HCT116 (cell line): ENCODE results near the gene HTR5A. TPM values are rescaled to one million over a fixed set of nuclear protein-coding genes. Genes with fewer than 3 reads are reported as not detected.

Experiments
- ATAC-seq: fragments of 200-7000 bp; cut with Tn5 transposase; 2 replicates; pipeline ENCODE4 v1.9.1; 2020; ENCODE audit warnings: mild to moderate bottlenecking, moderate library complexity
- BruUV-seq: library from RNA; stranded (reverse); fragments of 400-500 nt; replicated peaks from 2 replicates; lab custom pipeline; 2021; lab: Mats Ljungman, UMichigan
- CTCF ChIA-PET: fragments of 300-600 bp; sonication (Branson Sonifier 250); formaldehyde crosslinking; loops from one replicate; lab custom pipeline; 2021; ENCODE audit warnings: antibody characterized with exemption; lab: Charles Lee
- POLR2A ChIA-PET: fragments of 300-600, 350-600 bp; sonication (Branson Sonifier 250); formaldehyde crosslinking; loops from one replicate; lab custom pipeline; 2021; ENCODE audit warnings: antibody characterized with exemption; lab: Charles Lee
- RAD21 ChIA-PET, 2 experiments: fragments of 300-600 bp; sonication (Branson Sonifier 250); formaldehyde crosslinking; loops; one replicate each; lab custom pipeline; 2023; ENCODE audit warnings: low total read pairs in 2 of 2; ENCODE audit not compliant: uncharacterized antibody in 2 of 2, unreplicated experiment in 2 of 2, low non-redundant PET in 1 of 2; lab: Charles Lee
- DNase-seq: peaks from one replicate; pipeline ENCODE4 v3.0.0-alpha.2; 2010; ENCODE audit warnings: low read depth, low spot score
- H2AFZ ChIP-seq: fragments of 200-600 bp; shearing (Covaris generic), sonication (generic); 2 replicates; pipeline ENCODE4 v1.6.1; 2017; ENCODE audit warnings: low read depth, mixed run types, mixed read lengths, antibody characterized with exemption, low read length; ENCODE audit not compliant: poor library complexity, severe bottlenecking
- H3K27ac ChIP-seq: 2 replicates; pipeline ENCODE4 v1.5.1; 2012; ENCODE audit warnings: low read depth, low read length
- H3K27me3 ChIP-seq: fragments of 200-600 bp; sonication (generic); 2 replicates; pipeline ENCODE4 v1.6.1; 2016; ENCODE audit warnings: mixed run types, low read length, mixed read lengths; ENCODE audit not compliant: insufficient read depth
- H3K36me3 ChIP-seq, 2 experiments: fragments of 200-500 bp in 1 of 2; fragments of 200-600 bp in 1 of 2; sonication (Bioruptor generic) in 1 of 2; sonication (generic) in 1 of 2; 2 replicates each; pipeline versions ENCODE4 v1.5.1 to v1.6.1; 2014 to 2016; ENCODE audit warnings: low read length in 2 of 2, inconsistent platforms in 1 of 2, mixed read lengths in 1 of 2, mixed run types in 1 of 2; ENCODE audit not compliant: insufficient read depth in 2 of 2, control insufficient read depth in 1 of 2
- H3K4me1 ChIP-seq, 2 experiments: fragments of 200-600 bp in 1 of 2; sonication (generic) in 1 of 2; 2 replicates each; pipeline versions ENCODE4 v1.5.1 to v1.6.1; 2012 to 2017; ENCODE audit warnings: low read length in 2 of 2, inconsistent platforms in 1 of 2, mild to moderate bottlenecking in 1 of 2, mixed read lengths in 1 of 2, mixed run types in 1 of 2, moderate library complexity in 1 of 2; ENCODE audit not compliant: insufficient read depth in 2 of 2, control insufficient read depth in 1 of 2
- H3K4me2 ChIP-seq: fragments of 200-600 bp; sonication (generic); 2 replicates; pipeline ENCODE4 v1.6.1; 2017; ENCODE audit warnings: mixed run types, low read length, mixed read lengths
- H3K4me3 ChIP-seq, 2 experiments: fragments of 200-600 bp in 1 of 2; sonication (generic) in 1 of 2; replicated peaks in 1 of 2; 2 replicates each; pipeline ENCODE4 v1.5.1; 2011 to 2016; ENCODE audit warnings: low read length in 2 of 2, control low read depth in 1 of 2, low read depth in 1 of 2, mild to moderate bottlenecking in 1 of 2, mixed read lengths in 1 of 2, mixed run types in 1 of 2
- H3K79me2 ChIP-seq: fragments of 200-600 bp; sonication (generic); 2 replicates; pipeline ENCODE4 v1.6.1; 2017; ENCODE audit warnings: mild to moderate bottlenecking, mixed run types, low read length, moderate library complexity, mixed read lengths; ENCODE audit not compliant: insufficient read depth
- H3K9ac ChIP-seq: fragments of 200-600 bp; sonication (generic); 2 replicates; pipeline ENCODE4 v1.6.1; 2016; ENCODE audit warnings: low read length, mixed read lengths
- H3K9me2 ChIP-seq: fragments of 200-600 bp; sonication (generic), shearing (Covaris generic); 2 replicates; pipeline ENCODE4 v1.6.1; 2017; ENCODE audit warnings: mixed run types, mild to moderate bottlenecking, moderate library complexity; ENCODE audit not compliant: insufficient read depth
- H3K9me3 ChIP-seq, 2 experiments: fragments of 200-500 bp in 1 of 2; fragments of 200-600 bp in 1 of 2; sonication (Bioruptor generic) in 1 of 2; sonication (generic) in 1 of 2; 2 replicates each; pipeline ENCODE4 v1.6.1; 2014 to 2017; ENCODE audit warnings: low read length in 2 of 2, mixed read lengths in 2 of 2, inconsistent platforms in 1 of 2, low read depth in 1 of 2, mild to moderate bottlenecking in 1 of 2, mixed run types in 1 of 2, moderate library complexity in 1 of 2; ENCODE audit not compliant: control insufficient read depth in 1 of 2, insufficient read depth in 1 of 2
- H4K20me1 ChIP-seq: fragments of 200-600 bp; sonication (generic), shearing (Covaris generic); 2 replicates; pipeline ENCODE4 v1.6.1; 2017; ENCODE audit warnings: mixed run types, mild to moderate bottlenecking, moderate library complexity; ENCODE audit not compliant: insufficient read depth
- ATF3 ChIP-seq: IDR thresholded peaks from 2 replicates; pipeline ENCODE4 v1.6.1; 2012
- EGR1 ChIP-seq: IDR thresholded peaks from 2 replicates; pipeline ENCODE4 v1.6.1; 2012; ENCODE audit warnings: low read depth
- EZH2 ChIP-seq: fragments of 200-600 bp; sonication (generic); IDR thresholded peaks from 2 replicates; pipeline ENCODE4 v1.6.1; 2017; ENCODE audit warnings: antibody characterized with exemption, mixed run types
- FOSL1 ChIP-seq: IDR thresholded peaks from 2 replicates; pipeline ENCODE4 v1.6.1; 2012; ENCODE audit warnings: low read depth
- MAX ChIP-seq: IDR thresholded peaks from 2 replicates; pipeline ENCODE4 v1.6.1; 2012
- POLR2A ChIP-seq: IDR thresholded peaks from 2 replicates; pipeline ENCODE4 v1.7.0; 2011; ENCODE audit warnings: borderline replicate concordance; ENCODE audit not compliant: insufficient read depth, insufficient read length; ENCODE audit errors: extremely low read depth
- POLR2AphosphoS5 ChIP-seq: IDR thresholded peaks from 2 replicates; pipeline ENCODE4 v1.6.1; 2011; ENCODE audit warnings: mild to moderate bottlenecking, low read depth, low read length, moderate library complexity
- RAD21 ChIP-seq: IDR thresholded peaks from 2 replicates; pipeline ENCODE4 v1.6.1; 2012; ENCODE audit warnings: low read depth, mild to moderate bottlenecking
- SRF ChIP-seq: IDR thresholded peaks from 2 replicates; pipeline ENCODE4 v1.6.1; 2012; ENCODE audit warnings: low read depth
- TCF7L2 ChIP-seq: IDR thresholded peaks from 2 replicates; pipeline ENCODE4 v1.7.0; 2011; ENCODE audit warnings: borderline replicate concordance, inconsistent platforms; ENCODE audit not compliant: insufficient read depth, insufficient read length; ENCODE audit errors: extremely low read depth
- ZFX ChIP-seq: fragments of 450-650 bp; IDR thresholded peaks from 2 replicates; pipeline ENCODE4 v1.6.1; 2017
- ZNF274 ChIP-seq: fragments of 200-500 bp; sonication (Bioruptor generic); IDR thresholded peaks from 2 replicates; pipeline ENCODE4 v1.6.1; 2014; ENCODE audit warnings: mild to moderate bottlenecking, low read depth, low read length, inconsistent platforms
- intact Hi-C: fragments of 100-400 bp; cut with micrococcal nuclease; formaldehyde crosslinking; loops from 2 replicates; pipeline ENCODE4 v1.10.0; 2022
- total RNA-seq: library from RNA; stranded (reverse); gene quantifications from one replicate; pipeline ENCODE4 v1.2.1, GENCODE V29; 2021; ENCODE audit not compliant: unreplicated experiment

HTR5A gene
- total RNA-seq, 1 experiment from 2014 or later = not detected

GRCh38 chr7:155073922-155074321 is 3.8 kb downstream of the HTR5A start:
- Histone ChIP-seq H3K36me3 (no peaks in the 10 kb centered on the region), H3K79me2 (no peaks in the 10 kb centered on the region), H3K4me1 (no peaks in the 10 kb centered on the region), H3K9me3 (no peaks in the 10 kb centered on the region), H4K20me1 (no peaks in the 10 kb centered on the region), H3K4me3 (no peak overlapping the region), H3K9me2 (no peaks in the 10 kb centered on the region), H3K9ac (no peak overlapping the region), H2AFZ (no peak overlapping the region), H3K27ac (no peak overlapping the region), H3K4me2 (no peak overlapping the region), H3K27me3 (peaks cover 27% of the 10 kb centered on the region)
- CTCF ChIA-PET = no interaction called here
- BruUV-seq = no TSS peak
- POLR2A ChIA-PET = no interaction called here
- intact Hi-C loops = no loop called here
- TF ChIP-seq ZNF274 (no peak), EZH2 (no peak), RAD21 (no peak), FOSL1 (no peak), SRF (no peak), MAX (no peak), EGR1 (no peak), ZFX (no peak)
- ATAC-seq = no peak
- RAD21 ChIA-PET = no interaction called here
- DNase-seq = no peak

- ChIA-PET CTCF (no interaction called here), POLR2A (no interaction called here), RAD21 (no interaction called here)
- intact Hi-C loops = no loop called here
- no TSS peak for BruUV-seq
- ATAC-seq (no peak), DNase-seq (no peak)
- H3K4me3 ChIP-seq = no peak overlapping the region
- H2AFZ ChIP-seq = no peak overlapping the region
- no peaks in the 10 kb centered on the region for H4K20me1 ChIP-seq
- no peak overlapping the region for H3K4me2 ChIP-seq
- H3K4me1 ChIP-seq = no peaks in the 10 kb centered on the region
- TF ChIP-seq SRF (no peak), POLR2AphosphoS5 (no peak), EGR1 (no peak), TCF7L2 (no peak), ATF3 (no peak), POLR2A (no peak), FOSL1 (no peak)
- H3K27ac ChIP-seq = no peak overlapping the region
- H3K9ac ChIP-seq = no peak overlapping the region
- peaks cover 34% of the 10 kb centered on the region for H3K27me3 ChIP-seq
- no peaks in the 10 kb centered on the region for H3K36me3 ChIP-seq
- H3K9me3 ChIP-seq = no peaks in the 10 kb centered on the region
- H3K9me2 ChIP-seq = no peaks in the 10 kb centered on the region
- H3K79me2 ChIP-seq = no peaks in the 10 kb centered on the region
Observed at GRCh38 chr7:155084021-155084420, 13.9 kb downstream of the HTR5A start.
